GM21515 (cell line): ENCODE data around the gene LMTK3.

ENCODE experiments used
- ATAC-seq: cut with Tn5 transposase; IDR thresholded peaks from one replicate; pipeline ENCODE4 v1.9.1; 2021; ENCODE audit not compliant: unreplicated experiment

Gene LMTK3

GRCh38 chr19:48475369-48476068, 36.1 kb downstream of the LMTK3 start:
- no peak for ATAC-seq

- no peak for ATAC-seq
Measured at GRCh38 chr19:48474084-48474592, 37.5 kb downstream of the LMTK3 start.

GRCh38 chr19:48473161-48473966, 38.3 kb downstream of the LMTK3 start:
- ATAC-seq = no peak

GRCh38 chr19:48471836-48472235, 39.8 kb downstream of the LMTK3 start:
- no peak for ATAC-seq

GRCh38 chr19:48470856-48471255, 40.8 kb downstream of the LMTK3 start:
- no peak for ATAC-seq

GRCh38 chr19:48469934-48470680, 41.5 kb downstream of the LMTK3 start:
- no peak for ATAC-seq

- ATAC-seq = peak; percentile 20
Measured at GRCh38 chr19:48469289-48469881, 42.2 kb downstream of the LMTK3 start, which contains the start of gene CYTH2. TSS of gene CYTH2 (plus strand) at chr19:48469369. CDS start at chr19:48469508, 139 bp downstream.

- ATAC-seq = peak; percentile 84
Measured at GRCh38 chr19:48468772-48469288, 42.8 kb downstream of the LMTK3 start.

- ATAC-seq = no peak
Measured at GRCh38 chr19:48466561-48467325, 44.9 kb downstream of the LMTK3 start.

GRCh38 chr19:48465215-48465614, 46.4 kb downstream of the LMTK3 start:
- no peak for ATAC-seq

- ATAC-seq = no peak
Measured at GRCh38 chr19:48461982-48462655, 49.5 kb downstream of the LMTK3 start.

GRCh38 chr19:48461651-48461981, 50.0 kb downstream of the LMTK3 start:
- ATAC-seq = no peak

- ATAC-seq = no peak
Measured at GRCh38 chr19:48458016-48458415, 53.6 kb downstream of the LMTK3 start.

GRCh38 chr19:48456864-48457263, 54.8 kb downstream of the LMTK3 start:
- ATAC-seq = no peak

GRCh38 chr19:48455908-48456562, 55.6 kb downstream of the LMTK3 start:
- no peak for ATAC-seq

GRCh38 chr19:48455171-48455907, 56.3 kb downstream of the LMTK3 start, which contains the start of gene KCNJ14:
TSS of gene KCNJ14 (plus strand) at chr19:48455574. CDS start at chr19:48461725, 6,151 bp downstream.
- no peak for ATAC-seq

- ATAC-seq = no peak
Measured at GRCh38 chr19:48454150-48454730, 57.4 kb downstream of the LMTK3 start.
